ENCODE data around the gene RFXANK.

DNA sequence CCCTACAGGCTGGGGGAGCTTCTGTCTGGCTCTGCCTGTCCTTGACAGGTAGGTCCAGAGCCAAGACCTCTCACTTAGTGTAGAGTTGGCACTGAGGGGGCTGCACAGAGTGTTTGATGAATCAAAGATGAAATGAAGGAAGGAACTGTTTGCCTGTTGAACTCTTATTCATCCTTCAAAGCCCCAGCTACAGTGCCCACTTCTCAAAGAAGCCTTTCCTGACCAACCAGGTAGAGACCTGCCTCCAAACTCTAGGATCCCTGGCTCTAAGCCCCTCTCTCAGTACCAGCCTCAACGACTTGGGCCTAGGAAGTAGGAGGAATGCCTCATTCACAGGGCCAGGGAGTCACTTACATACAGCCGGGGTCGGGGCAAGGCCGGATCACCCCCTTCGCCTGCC lies 44.7 kb upstream of the RFXANK start:
- TF ChIP-seq, protein P1, sequence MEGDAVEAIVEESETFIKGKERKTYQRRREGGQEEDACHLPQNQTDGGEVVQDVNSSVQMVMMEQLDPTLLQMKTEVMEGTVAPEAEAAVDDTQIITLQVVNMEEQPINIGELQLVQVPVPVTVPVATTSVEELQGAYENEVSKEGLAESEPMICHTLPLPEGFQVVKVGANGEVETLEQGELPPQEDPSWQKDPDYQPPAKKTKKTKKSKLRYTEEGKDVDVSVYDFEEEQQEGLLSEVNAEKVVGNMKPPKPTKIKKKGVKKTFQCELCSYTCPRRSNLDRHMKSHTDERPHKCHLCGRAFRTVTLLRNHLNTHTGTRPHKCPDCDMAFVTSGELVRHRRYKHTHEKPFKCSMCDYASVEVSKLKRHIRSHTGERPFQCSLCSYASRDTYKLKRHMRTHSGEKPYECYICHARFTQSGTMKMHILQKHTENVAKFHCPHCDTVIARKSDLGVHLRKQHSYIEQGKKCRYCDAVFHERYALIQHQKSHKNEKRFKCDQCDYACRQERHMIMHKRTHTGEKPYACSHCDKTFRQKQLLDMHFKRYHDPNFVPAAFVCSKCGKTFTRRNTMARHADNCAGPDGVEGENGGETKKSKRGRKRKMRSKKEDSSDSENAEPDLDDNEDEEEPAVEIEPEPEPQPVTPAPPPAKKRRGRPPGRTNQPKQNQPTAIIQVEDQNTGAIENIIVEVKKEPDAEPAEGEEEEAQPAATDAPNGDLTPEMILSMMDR (IDR thresholded peaks at IDR 0.05): no peak
- no peak for TF ChIP-seq ZFX (IDR thresholded peaks at IDR 0.05; ENCODE audit: borderline replicate concordance)

All from 22Rv1 (cell line).